ENCODE data around the gene CIAPIN1.

DNA sequence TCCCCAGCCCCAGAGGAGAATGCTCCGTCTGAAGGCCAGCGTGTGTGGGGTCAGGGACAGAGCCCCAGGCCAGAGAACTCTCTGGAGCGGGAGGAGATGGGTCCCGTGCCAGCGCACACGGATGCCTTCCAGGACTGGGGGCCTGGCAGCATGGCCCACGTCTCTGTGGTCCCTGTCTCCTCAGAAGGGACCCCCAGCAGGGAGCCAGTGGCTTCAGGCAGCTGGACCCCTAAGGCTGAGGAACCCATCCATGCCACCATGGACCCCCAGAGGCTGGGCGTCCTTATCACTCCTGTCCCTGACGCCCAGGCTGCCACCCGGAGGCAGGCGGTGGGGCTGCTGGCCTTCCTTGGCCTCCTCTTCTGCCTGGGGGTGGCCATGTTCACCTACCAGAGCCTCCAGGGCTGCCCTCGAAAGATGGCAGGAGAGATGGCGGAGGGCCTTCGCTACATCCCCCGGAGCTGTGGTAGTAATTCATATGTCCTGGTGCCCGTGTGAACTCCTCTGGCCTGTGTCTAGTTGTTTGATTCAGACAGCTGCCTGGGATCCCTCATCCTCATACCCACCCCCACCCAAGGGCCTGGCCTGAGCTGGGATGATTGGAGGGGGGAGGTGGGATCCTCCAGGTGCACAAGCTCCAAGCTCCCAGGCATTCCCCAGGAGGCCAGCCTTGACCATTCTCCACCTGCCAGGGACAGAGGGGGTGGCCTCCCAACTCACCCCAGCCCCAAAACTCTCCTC lies 64.5 kb downstream of the CIAPIN1 start:
- TF ChIP-seq, protein P1, sequence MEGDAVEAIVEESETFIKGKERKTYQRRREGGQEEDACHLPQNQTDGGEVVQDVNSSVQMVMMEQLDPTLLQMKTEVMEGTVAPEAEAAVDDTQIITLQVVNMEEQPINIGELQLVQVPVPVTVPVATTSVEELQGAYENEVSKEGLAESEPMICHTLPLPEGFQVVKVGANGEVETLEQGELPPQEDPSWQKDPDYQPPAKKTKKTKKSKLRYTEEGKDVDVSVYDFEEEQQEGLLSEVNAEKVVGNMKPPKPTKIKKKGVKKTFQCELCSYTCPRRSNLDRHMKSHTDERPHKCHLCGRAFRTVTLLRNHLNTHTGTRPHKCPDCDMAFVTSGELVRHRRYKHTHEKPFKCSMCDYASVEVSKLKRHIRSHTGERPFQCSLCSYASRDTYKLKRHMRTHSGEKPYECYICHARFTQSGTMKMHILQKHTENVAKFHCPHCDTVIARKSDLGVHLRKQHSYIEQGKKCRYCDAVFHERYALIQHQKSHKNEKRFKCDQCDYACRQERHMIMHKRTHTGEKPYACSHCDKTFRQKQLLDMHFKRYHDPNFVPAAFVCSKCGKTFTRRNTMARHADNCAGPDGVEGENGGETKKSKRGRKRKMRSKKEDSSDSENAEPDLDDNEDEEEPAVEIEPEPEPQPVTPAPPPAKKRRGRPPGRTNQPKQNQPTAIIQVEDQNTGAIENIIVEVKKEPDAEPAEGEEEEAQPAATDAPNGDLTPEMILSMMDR (IDR thresholded peaks at IDR 0.05): no peak
- TF ChIP-seq POLR2A (IDR thresholded peaks at IDR 0.05): no peak

All from esophagus squamous epithelium (tissue), 4 donors.